ENCODE measurements around the gene KRABD2.
"Not testable (repeated sequence)": the region's sequence is repeated elsewhere in the genome, so short reads cannot be mapped to it uniquely, and the experiment has no call there.

KRABD2 gene

GRCh38 chr17:8401107-8401506 is 24.6 kb upstream of the KRABD2 start:
- no peak for DNase-seq (ENCODE audit: extremely low spot score, unreplicated experiment)
- H3K4me3 Mint-ChIP-seq, result no peak overlapping the region
- TF ChIP-seq CTCF (conservative IDR thresholded peaks at IDR 0.05), result no peak
- H3K27me3 Mint-ChIP-seq, result peaks cover 37% of the 10 kb centered on the region
- H3K27ac Mint-ChIP-seq, result no peak overlapping the region
- H3K4me1 Mint-ChIP-seq (ENCODE audit: unreplicated experiment), result peaks cover 3% of the 10 kb centered on the region
- no peaks in the 10 kb centered on the region for H3K36me3 Mint-ChIP-seq
- no peaks in the 10 kb centered on the region for H3K9me3 Mint-ChIP-seq

- no peak for DNase-seq (ENCODE audit: extremely low spot score, unreplicated experiment)
- Mint-ChIP-seq H3K4me1 (ENCODE audit: unreplicated experiment) (peaks cover 3% of the 10 kb centered on the region), H3K27ac (no peak overlapping the region), H3K4me3 (no peak overlapping the region), H3K36me3 (no peaks in the 10 kb centered on the region), H3K27me3 (peaks cover 54% of the 10 kb centered on the region), H3K9me3 (no peaks in the 10 kb centered on the region)
- TF ChIP-seq CTCF (conservative IDR thresholded peaks at IDR 0.05), result no peak
Observed at GRCh38 chr17:8398980-8399379, 22.5 kb upstream of the KRABD2 start.

GRCh38 chr17:8397636-8398035 is 21.1 kb upstream of the KRABD2 start, which contains the start of gene RNF222:
Gene RNF222, minus strand, starts transcription at chr17:8397827. Its CDS starts 4,366 bp downstream, at chr17:8393461.
- Mint-ChIP-seq H3K36me3 (no peaks in the 10 kb centered on the region), H3K4me1 (ENCODE audit: unreplicated experiment) (peaks cover 3% of the 10 kb centered on the region), H3K9me3 (no peaks in the 10 kb centered on the region), H3K4me3 (peak within 1 kb of the TSS; percentile 79), H3K27me3 (peaks cover 51% of the 10 kb centered on the region), H3K27ac (peak within 1 kb of the TSS; percentile 86)
- no peak for DNase-seq (ENCODE audit: extremely low spot score, unreplicated experiment)
- TF ChIP-seq CTCF (conservative IDR thresholded peaks at IDR 0.05), result no peak

- H3K27ac Mint-ChIP-seq; H3K4me3 Mint-ChIP-seq; H3K36me3 Mint-ChIP-seq; DNase-seq (ENCODE audit: extremely low spot score, unreplicated experiment); H3K9me3 Mint-ChIP-seq; H3K4me1 Mint-ChIP-seq (ENCODE audit: unreplicated experiment): not testable (repeated sequence)
- H3K27me3 Mint-ChIP-seq, result peaks cover 39% of the 10 kb centered on the region
Observed at GRCh38 chr17:8394497-8394896, 18.0 kb upstream of the KRABD2 start.

GRCh38 chr17:8393470-8394231 is 17.1 kb upstream of the KRABD2 start:
- Mint-ChIP-seq H3K27me3 (peaks cover 38% of the 10 kb centered on the region), H3K27ac (peak overlapping the region; percentile 92), H3K4me1 (ENCODE audit: unreplicated experiment) (peaks cover 3% of the 10 kb centered on the region), H3K4me3 (peak overlapping the region; percentile 36), H3K9me3 (no peaks in the 10 kb centered on the region), H3K36me3 (no peaks in the 10 kb centered on the region)
- TF ChIP-seq CTCF (conservative IDR thresholded peaks at IDR 0.05), result no peak
- DNase-seq (ENCODE audit: extremely low spot score, unreplicated experiment), result no peak

- peaks cover 3% of the 10 kb centered on the region for H3K4me1 Mint-ChIP-seq (ENCODE audit: unreplicated experiment)
- peaks cover 31% of the 10 kb centered on the region for H3K27me3 Mint-ChIP-seq
- no peak for DNase-seq (ENCODE audit: extremely low spot score, unreplicated experiment)
- H3K9me3 Mint-ChIP-seq, result no peaks in the 10 kb centered on the region
- H3K27ac Mint-ChIP-seq, result peak overlapping the region; percentile 92
- no peaks in the 10 kb centered on the region for H3K36me3 Mint-ChIP-seq
- H3K4me3 Mint-ChIP-seq, result no peak overlapping the region
- no peak for TF ChIP-seq CTCF (conservative IDR thresholded peaks at IDR 0.05)
Observed at GRCh38 chr17:8392674-8393469, 16.4 kb upstream of the KRABD2 start.
